Stimulated activated naive CD8-positive, alpha-beta T cell treated with anti-CD3 and anti-CD28 coated beads, Interleukin-15, Interleukin-2, amounts not matched to agents 100 U/mL and 50 U/mL, for 24 hours (primary cell): ENCODE data around the gene ACER1.
A peak's percentile ranks its signal among the peaks of the same experiment; 100 is the strongest.

Source experiments
- ATAC-seq: fragments of 150-1000 bp; cut with Tn5 transposase; one replicate; pipeline ENCODE4 v1.10.0; 2021
- DNase-seq: peaks from one replicate; pipeline ENCODE4 v3.0.0; 2021

Gene ACER1

DNA sequence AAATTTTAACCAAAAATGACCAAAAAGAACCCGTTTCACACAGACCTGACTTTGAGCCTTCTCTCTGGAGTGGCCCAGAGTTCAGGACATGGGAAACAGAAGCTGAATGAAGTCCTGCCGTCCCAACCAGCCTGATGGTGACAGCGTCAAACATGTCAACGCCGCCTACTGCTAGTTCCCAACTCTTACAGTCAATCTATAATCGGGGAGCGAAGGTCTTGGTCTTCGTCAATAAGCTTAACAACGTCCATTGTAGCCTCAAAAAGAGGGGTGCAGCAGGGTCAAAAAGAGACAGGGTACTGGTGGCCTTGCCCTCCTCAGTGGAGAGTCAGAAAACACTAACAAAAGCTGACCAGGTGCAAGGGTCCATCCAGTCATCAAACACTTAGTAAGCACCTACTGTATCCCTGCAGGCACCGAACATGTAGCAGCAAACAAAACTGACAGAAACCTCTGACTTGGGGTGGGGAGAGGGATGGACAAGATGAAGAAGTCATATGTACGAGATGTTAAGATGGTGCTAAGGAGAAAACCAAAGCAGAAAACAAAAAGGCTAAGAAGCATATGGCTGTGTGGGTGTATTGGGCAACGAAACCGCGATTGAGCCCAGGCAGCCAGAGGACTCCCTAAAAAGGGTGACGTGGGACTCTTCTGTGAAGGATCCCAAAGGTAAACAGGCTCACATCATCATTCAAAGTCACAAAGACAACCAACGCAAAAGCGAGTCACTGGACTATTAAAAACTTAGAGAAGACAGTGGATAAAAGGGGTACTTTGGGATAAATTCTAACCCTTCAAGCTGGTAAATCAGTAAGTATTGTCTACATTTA lies 65.6 kb downstream of the ACER1 start:
- ATAC-seq (no peak), DNase-seq (no peak)

DNA sequence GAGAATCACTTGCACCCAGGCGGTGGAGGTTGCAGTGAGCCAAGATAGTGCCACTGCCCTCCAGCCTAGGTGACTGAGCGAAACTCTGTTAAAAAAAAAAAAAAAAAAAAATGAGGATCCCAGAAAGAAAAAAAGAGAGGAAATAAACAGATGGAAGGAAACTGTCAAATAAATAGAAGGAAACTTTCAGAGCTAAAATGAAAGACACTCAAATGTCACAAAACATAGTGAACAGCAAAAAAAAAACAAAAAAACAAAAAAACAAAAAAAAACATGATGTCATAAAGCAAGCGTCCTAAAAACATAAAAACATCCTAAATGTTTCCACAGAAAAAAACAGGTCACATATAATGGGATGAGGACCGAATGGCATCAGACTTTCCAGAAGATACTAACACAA lies 68.6 kb downstream of the ACER1 start:
- ATAC-seq (no peak), DNase-seq (no peak)

DNA sequence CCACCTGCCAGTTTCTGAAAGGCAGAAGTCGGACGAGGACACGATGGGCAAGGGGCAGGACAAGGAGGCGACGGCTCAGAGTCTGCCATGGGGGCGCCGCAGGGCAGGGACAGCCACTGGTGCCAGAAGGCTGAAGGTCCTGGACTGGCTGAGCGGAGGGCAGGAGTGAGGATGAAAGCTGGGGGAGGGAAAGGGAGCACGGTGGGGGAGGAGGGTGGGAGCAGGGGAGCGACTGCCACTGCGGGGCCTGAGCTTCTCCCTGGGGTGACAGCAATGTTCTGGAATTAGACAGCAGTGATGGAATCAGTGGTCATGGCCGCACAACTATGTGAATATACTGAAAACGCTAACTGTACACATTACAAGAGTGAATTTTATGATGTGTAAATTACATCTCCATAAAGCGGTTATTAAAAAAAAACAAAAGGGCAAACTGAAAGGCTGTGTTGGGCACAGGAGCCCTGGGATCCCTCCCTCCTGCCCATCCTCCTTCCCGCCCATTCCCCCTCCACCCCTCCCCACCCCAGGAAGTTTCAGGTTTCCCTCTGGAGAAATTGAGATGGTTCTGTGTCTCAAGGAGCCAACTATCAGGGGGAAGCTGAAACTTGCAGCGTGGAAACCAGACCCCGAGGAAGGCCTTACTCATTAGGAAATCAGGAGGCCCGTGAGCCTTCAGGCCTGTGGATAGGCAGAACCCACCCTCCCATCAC lies 69.5 kb downstream of the ACER1 start:
- ATAC-seq, result no peak
- no peak for DNase-seq

DNA sequence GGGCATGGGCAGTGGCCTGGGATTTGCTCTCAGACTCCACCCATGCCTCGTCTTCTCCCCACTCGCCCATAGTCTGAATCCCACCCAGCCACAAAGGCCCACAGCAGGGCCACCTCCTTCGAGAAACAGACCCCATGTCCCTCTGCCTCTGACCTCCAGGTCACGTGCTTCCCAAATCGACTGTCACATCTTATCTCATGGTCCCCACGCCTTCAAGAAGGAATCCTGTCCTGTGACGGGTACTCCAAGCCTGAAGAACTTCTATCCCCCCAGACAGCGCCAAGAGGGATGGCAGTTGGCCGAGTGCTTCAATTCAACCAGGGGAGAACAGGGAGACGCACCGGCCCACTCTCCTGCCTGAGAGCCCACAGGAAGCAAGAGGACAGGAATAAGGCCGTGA lies 70.1 kb downstream of the ACER1 start:
- DNase-seq (no peak), ATAC-seq (no peak)

GRCh38 chr19:6262519-6262918 lies 70.9 kb downstream of the ACER1 start:
- no peak for DNase-seq
- no peak for ATAC-seq

- DNase-seq, result no peak
- ATAC-seq, result no peak
Observed at GRCh38 chr19:6261883-6262282, 71.5 kb downstream of the ACER1 start.

GRCh38 chr19:6260912-6261650 lies 72.3 kb downstream of the ACER1 start:
- peak; percentile 61 for ATAC-seq
- peak; percentile 49 for DNase-seq

GRCh38 chr19:6260376-6260775 lies 73.0 kb downstream of the ACER1 start:
- DNase-seq, result no peak
- ATAC-seq, result no peak

DNA sequence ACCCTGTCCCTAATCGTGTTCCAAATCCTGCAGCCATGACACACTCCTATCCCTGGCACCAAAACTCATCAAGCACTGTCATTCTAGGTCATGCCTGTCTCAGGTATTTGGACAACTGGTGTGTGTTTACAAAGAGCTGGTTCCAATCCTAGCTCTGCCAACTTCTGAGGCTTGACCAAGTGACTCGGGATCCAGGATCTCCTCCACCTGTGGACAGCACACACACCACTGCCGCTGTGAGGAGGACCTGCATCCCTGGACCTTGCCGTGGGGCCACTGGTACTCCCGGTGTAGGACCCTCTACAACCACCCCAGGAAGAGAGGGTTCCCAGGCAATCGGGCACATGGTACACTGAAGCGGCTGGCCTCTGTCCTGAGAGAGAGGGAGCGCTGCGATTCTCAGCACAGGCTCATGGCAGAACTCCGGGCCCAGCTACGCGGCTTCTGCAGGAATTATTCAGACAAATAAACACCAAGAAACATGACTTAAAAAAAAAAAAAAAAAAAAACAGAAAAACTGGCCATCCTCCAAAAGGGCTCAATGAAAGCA lies 74.0 kb downstream of the ACER1 start:
- no peak for ATAC-seq
- DNase-seq, result no peak

GRCh38 chr19:6258812-6259311 lies 74.5 kb downstream of the ACER1 start:
- no peak for ATAC-seq
- no peak for DNase-seq
